Measurements from ENCODE around the gene SH3BGR. TPM values are rescaled to one million over a fixed set of nuclear protein-coding genes. Genes with fewer than 3 reads are reported as not detected.

The SH3BGR gene
- total and polyA plus RNA-seq, 7 donors, result 44.2 to 441 (median 240) TPM

GRCh38 chr21:39513735-39514134 is 62.0 kb downstream of the SH3BGR start:
- Histone ChIP-seq H3K27ac (no peak overlapping the region), H3K4me3 (no peak overlapping the region), H3K27me3 (ENCODE audit: insufficient read depth in 3 of 3, low read length in 2 of 3) (no peaks in the 10 kb centered on the region), H3K9me3 (no peaks in the 10 kb centered on the region), H3K4me1 (peaks cover 3% of the 10 kb centered on the region), H3K36me3 (ENCODE audit: insufficient read depth in 1 of 2, low read depth in 1 of 2) (peaks cover 0 to 53% of the 10 kb centered on the region in 2 donors)
- ATAC-seq (no peak), DNase-seq (no peak)
- 67 to 79% (median 69%) methylated on average over 1 of the region's 1 CpG for WGBS, 3 donors
- no peak for TF ChIP-seq CTCF (IDR thresholded peaks at IDR 0.05)
- intact Hi-C loops (cut with DNase I), result no loop called here

GRCh38 chr21:39515684-39516472 is 64.1 kb downstream of the SH3BGR start:
- Histone ChIP-seq H3K9me3 (no peaks in the 10 kb centered on the region), H3K27me3 (ENCODE audit: insufficient read depth in 3 of 3, low read length in 2 of 3) (no peaks in the 10 kb centered on the region), H3K36me3 (ENCODE audit: insufficient read depth in 1 of 2, low read depth in 1 of 2) (peaks cover 0 to 48% of the 10 kb centered on the region in 2 donors), H3K4me1 (peaks cover 16% of the 10 kb centered on the region), H3K27ac (no peak overlapping the region), H3K4me3 (no peak overlapping the region)
- intact Hi-C loops (cut with DNase I), result no loop called here
- ATAC-seq (no peak), DNase-seq (no peak)
- no peak for TF ChIP-seq CTCF (IDR thresholded peaks at IDR 0.05)
- 64 to 69% (median 65%) methylated on average over 8 of the region's 8 CpGs for WGBS, 3 donors

- H3K4me1 ChIP-seq, result peaks cover 20% of the 10 kb centered on the region
- intact Hi-C loops (cut with DNase I), result loop anchor here in 1 of 2 donors (1.0 kb wide), 1 partner anchor 198 kb away; no protein-coding TSS in a partner anchor
- WGBS, 3 donors, result 30 to 35% (median 34%) methylated on average over 13 of the region's 13 CpGs
- no peaks in the 10 kb centered on the region for H3K27me3 ChIP-seq (ENCODE audit: insufficient read depth in 3 of 3, low read length in 2 of 3)
- DNase-seq (peak in 1 of 2 donors; percentile 39), ATAC-seq (peak; percentile 67 to 86 (median 80))
- H3K27ac ChIP-seq, result no peak overlapping the region
- H3K4me3 ChIP-seq, result no peak overlapping the region
- no peaks in the 10 kb centered on the region for H3K9me3 ChIP-seq
- peaks cover 0 to 39% of the 10 kb centered on the region in 2 donors for H3K36me3 ChIP-seq (ENCODE audit: insufficient read depth in 1 of 2, low read depth in 1 of 2)
- TF ChIP-seq CTCF (IDR thresholded peaks at IDR 0.05), result peak; percentile 90
Observed at GRCh38 chr21:39518055-39518846, 66.5 kb downstream of the SH3BGR start.

GRCh38 chr21:39518847-39519210 is 67.1 kb downstream of the SH3BGR start:
- no peak for TF ChIP-seq CTCF (IDR thresholded peaks at IDR 0.05)
- no peak for ATAC-seq
- 69 to 75% (median 72%) methylated on average over 5 of the region's 5 CpGs for WGBS, 3 donors
- H3K4me1 ChIP-seq, result peaks cover 26% of the 10 kb centered on the region
- no peaks in the 10 kb centered on the region for H3K9me3 ChIP-seq
- intact Hi-C loops (cut with DNase I), result loop anchor here (1.0 kb wide), 2 partner anchors 196 to 197 kb away; no protein-coding TSS in a partner anchor
- H3K36me3 ChIP-seq (ENCODE audit: insufficient read depth in 1 of 2, low read depth in 1 of 2), result peaks cover 0 to 37% of the 10 kb centered on the region in 2 donors
- no peak overlapping the region for H3K27ac ChIP-seq
- H3K4me3 ChIP-seq, result no peak overlapping the region
- DNase-seq, result no peak
- H3K27me3 ChIP-seq (ENCODE audit: insufficient read depth in 3 of 3, low read length in 2 of 3), result no peaks in the 10 kb centered on the region
